Hepatocyte (in vitro differentiated cells): ENCODE measurements around the gene SLC7A9. TPM values are rescaled to one million over a fixed set of nuclear protein-coding genes. Genes with fewer than 3 reads are reported as not detected.

Source experiments
- DNase-seq: peaks from one replicate; pipeline ENCODE4 v3.0.0-alpha.2; 2016; ENCODE audit warnings: low spot score
- H2AFZ ChIP-seq: fragments of 200-600 bp; sonication (generic); 2 replicates; pipeline ENCODE4 v1.6.0; 2016; ENCODE audit warnings: antibody characterized with exemption, mild to moderate bottlenecking
- H3K27ac ChIP-seq: fragments of 200-600 bp; sonication (generic); 2 replicates; pipeline ENCODE4 v1.5.1; 2016; ENCODE audit warnings: mild to moderate bottlenecking
- H3K27me3 ChIP-seq: fragments of 200-600 bp; sonication (generic); 2 replicates; pipeline ENCODE4 v1.6.1; 2016
- H3K36me3 ChIP-seq: fragments of 200-600 bp; sonication (generic); replicated peaks from 2 replicates; pipeline ENCODE4 v1.5.1; 2016; ENCODE audit warnings: low read depth; ENCODE audit not compliant: insufficient read depth
- H3K4me1 ChIP-seq: fragments of 200-600 bp; sonication (generic); 2 replicates; pipeline ENCODE4 v1.5.1; 2016; ENCODE audit warnings: mild to moderate bottlenecking, moderate library complexity; ENCODE audit not compliant: insufficient read depth
- H3K4me2 ChIP-seq: fragments of 200-600 bp; sonication (generic); 2 replicates; pipeline ENCODE4 v1.6.0; 2016
- H3K4me3 ChIP-seq: fragments of 200-600 bp; sonication (generic); 2 replicates; pipeline ENCODE4 v1.5.1; 2016; ENCODE audit warnings: mild to moderate bottlenecking
- H3K79me2 ChIP-seq: fragments of 200-600 bp; sonication (generic); 2 replicates; pipeline ENCODE4 v1.6.0; 2017; ENCODE audit warnings: mild to moderate bottlenecking
- H3K9me2 ChIP-seq: fragments of 200-600 bp; sonication (generic); replicated peaks from 2 replicates; pipeline ENCODE4 v1.6.0; 2017; ENCODE audit warnings: mild to moderate bottlenecking; ENCODE audit not compliant: insufficient read depth
- H3K9me3 ChIP-seq: fragments of 200-600 bp; sonication (generic); 2 replicates; pipeline ENCODE4 v1.5.1; 2016; ENCODE audit warnings: low read depth, mild to moderate bottlenecking
- H4K20me1 ChIP-seq: fragments of 200-600 bp; sonication (generic); 2 replicates; pipeline ENCODE4 v1.6.0; 2016; ENCODE audit warnings: mild to moderate bottlenecking; ENCODE audit not compliant: insufficient read depth, poor library complexity, severe bottlenecking
- CTCF ChIP-seq: fragments of 200-600 bp; sonication (generic); IDR thresholded peaks from 2 replicates; pipeline ENCODE4 v1.5.1; 2016; ENCODE audit warnings: antibody characterized with exemption, mild to moderate bottlenecking; ENCODE audit not compliant: poor library complexity
- EZH2 ChIP-seq: fragments of 200-600 bp; sonication (generic); IDR thresholded peaks from 2 replicates; pipeline ENCODE4 v1.6.1; 2016; ENCODE audit warnings: antibody characterized with exemption, mild to moderate bottlenecking, borderline replicate concordance
- EZH2phosphoT487 ChIP-seq: fragments of 200-600 bp; sonication (generic); IDR thresholded peaks from one replicate; pipeline ENCODE4 v1.6.1; 2018; ENCODE audit warnings: antibody characterized with exemption, mild to moderate bottlenecking, low read depth, moderate library complexity; ENCODE audit not compliant: unreplicated experiment, severe bottlenecking
- WGBS: methylation state at CpG from one replicate; pipeline ENCODE4 v1.1.6; 2016; ENCODE audit warnings: low lambda C conversion rate; ENCODE audit errors: missing lambda C conversion rate; 5-methylcytosine and 5-hydroxymethylcytosine counted together
- polyA plus RNA-seq: library from polyadenylated mRNA; unstranded; fragments of >200 nt; fragmentation: Nextera tagmentation; extraction: Ambion mirVana; gene quantifications from 2 replicates; pipeline ENCODE4 v1.2.1, GENCODE V29; 2016
- total RNA-seq: library from RNA; depleted of rRNA; stranded (reverse); fragments of >200 nt; gene quantifications from 2 replicates; pipeline ENCODE4 v1.2.3, GENCODE V29; 2014

SLC7A9 gene
- total and polyA plus RNA-seq, 2 experiments from 2014 or later = 7.6 to 9.6 TPM

- H3K9me2 ChIP-seq = no peaks in the 10 kb centered on the region
- H4K20me1 ChIP-seq = no peaks in the 10 kb centered on the region
- H3K4me2 ChIP-seq = no peak overlapping the region
- no peak overlapping the region for H2AFZ ChIP-seq
- no peaks in the 10 kb centered on the region for H3K27me3 ChIP-seq
- 84% methylated on average over 4 of the region's 4 CpGs for WGBS
- TF ChIP-seq EZH2 = no peak
- no peak for TF ChIP-seq CTCF
- no peak for TF ChIP-seq EZH2phosphoT487
- H3K27ac ChIP-seq = no peak overlapping the region
- no peak for DNase-seq
- H3K4me1 ChIP-seq = no peaks in the 10 kb centered on the region
- no peaks in the 10 kb centered on the region for H3K79me2 ChIP-seq
- no peaks in the 10 kb centered on the region for H3K9me3 ChIP-seq
- no peak overlapping the region for H3K4me3 ChIP-seq
- H3K36me3 ChIP-seq = no peaks in the 10 kb centered on the region
Measured at GRCh38 chr19:32808236-32808635, 61.3 kb downstream of the SLC7A9 start.

- Histone ChIP-seq H3K4me3 (no peak overlapping the region), H3K9me2 (no peaks in the 10 kb centered on the region), H3K27me3 (no peaks in the 10 kb centered on the region), H3K36me3 (no peaks in the 10 kb centered on the region), H4K20me1 (no peaks in the 10 kb centered on the region), H3K4me1 (no peaks in the 10 kb centered on the region), H3K79me2 (no peaks in the 10 kb centered on the region), H3K27ac (no peak overlapping the region), H3K4me2 (no peak overlapping the region), H3K9me3 (no peaks in the 10 kb centered on the region), H2AFZ (no peak overlapping the region)
- TF ChIP-seq CTCF (no peak), EZH2 (no peak), EZH2phosphoT487 (no peak)
- WGBS = 84% methylated on average over 12 of the region's 12 CpGs
- DNase-seq = no peak
Measured at GRCh38 chr19:32802840-32803239, 66.7 kb downstream of the SLC7A9 start.

GRCh38 chr19:32800754-32801153, 68.8 kb downstream of the SLC7A9 start:
- no peaks in the 10 kb centered on the region for H3K9me3 ChIP-seq
- DNase-seq = no peak
- no peaks in the 10 kb centered on the region for H3K9me2 ChIP-seq
- TF ChIP-seq EZH2phosphoT487 = no peak
- TF ChIP-seq CTCF = no peak
- TF ChIP-seq EZH2 = no peak
- H3K27me3 ChIP-seq = no peaks in the 10 kb centered on the region
- H2AFZ ChIP-seq = no peak overlapping the region
- no peaks in the 10 kb centered on the region for H3K36me3 ChIP-seq
- no peak overlapping the region for H3K4me2 ChIP-seq
- H3K27ac ChIP-seq = no peak overlapping the region
- no peaks in the 10 kb centered on the region for H4K20me1 ChIP-seq
- H3K79me2 ChIP-seq = no peaks in the 10 kb centered on the region
- H3K4me1 ChIP-seq = no peaks in the 10 kb centered on the region
- 58% methylated on average over 4 of the region's 4 CpGs for WGBS
- no peak overlapping the region for H3K4me3 ChIP-seq

- no peaks in the 10 kb centered on the region for H3K9me2 ChIP-seq
- H3K27ac ChIP-seq = no peak overlapping the region
- no peak for DNase-seq
- TF ChIP-seq EZH2phosphoT487 (no peak), CTCF (no peak), EZH2 (no peak)
- no peak overlapping the region for H3K4me2 ChIP-seq
- H3K79me2 ChIP-seq = no peaks in the 10 kb centered on the region
- H3K4me1 ChIP-seq = no peaks in the 10 kb centered on the region
- H3K36me3 ChIP-seq = no peaks in the 10 kb centered on the region
- H3K9me3 ChIP-seq = no peaks in the 10 kb centered on the region
- H3K4me3 ChIP-seq = no peak overlapping the region
- H3K27me3 ChIP-seq = no peaks in the 10 kb centered on the region
- H4K20me1 ChIP-seq = no peaks in the 10 kb centered on the region
- no peak overlapping the region for H2AFZ ChIP-seq
Measured at GRCh38 chr19:32800191-32800590, 69.4 kb downstream of the SLC7A9 start.
